SU-DHL-6 (cell line): ENCODE measurements around the gene MYO10.

Experiments
- H2AFZ ChIP-seq: fragments of 200-600 bp; sonication (generic); 2 replicates; pipeline ENCODE4 v1.6.1; 2014; ENCODE audit warnings: low read depth, mild to moderate bottlenecking, moderate library complexity, mixed read lengths, antibody characterized with exemption, low read length; ENCODE audit not compliant: severe bottlenecking
- H3F3A ChIP-seq: fragments of 200-600 bp; shearing (Covaris generic); 2 replicates; pipeline ENCODE4 v1.6.0; 2016; ENCODE audit warnings: antibody characterized with exemption, mild to moderate bottlenecking; ENCODE audit not compliant: insufficient read depth
- H3K27ac ChIP-seq: fragments of 200-600 bp; sonication (generic); 2 replicates; pipeline ENCODE4 v1.5.1; 2016; ENCODE audit warnings: low read depth, mild to moderate bottlenecking, low read length, moderate library complexity, mixed read lengths
- H3K27me3 ChIP-seq: fragments of 200-600 bp; sonication (generic), shearing (Covaris generic); 2 replicates; pipeline ENCODE4 v1.6.0; 2014; ENCODE audit warnings: mild to moderate bottlenecking, low read length
- H3K36me3 ChIP-seq: fragments of 200-600 bp; sonication (generic); 2 replicates; pipeline ENCODE4 v1.6.1; 2014; ENCODE audit warnings: mild to moderate bottlenecking, low read length, mixed read lengths
- H3K4me2 ChIP-seq: fragments of 300-600, 200-600 bp; shearing (Covaris generic), sonication (generic); 2 replicates; pipeline ENCODE4 v1.6.0; 2014; ENCODE audit warnings: low read length, low read depth, mild to moderate bottlenecking; ENCODE audit not compliant: poor library complexity, severe bottlenecking
- H3K4me3 ChIP-seq: fragments of 200-600 bp; sonication (generic); 2 replicates; pipeline ENCODE4 v1.5.1; 2014; ENCODE audit warnings: antibody characterized with exemption, low read length, mild to moderate bottlenecking, mixed read lengths; ENCODE audit not compliant: insufficient read depth, poor library complexity, severe bottlenecking
- H3K79me2 ChIP-seq: fragments of 200-600 bp; sonication (generic); 2 replicates; pipeline ENCODE4 v1.6.1; 2014; ENCODE audit warnings: mild to moderate bottlenecking, low read length, moderate library complexity; ENCODE audit not compliant: insufficient read depth
- H3K9ac ChIP-seq: fragments of 200-600 bp; sonication (generic); 2 replicates; pipeline ENCODE4 v1.7.0; 2014; ENCODE audit warnings: mild to moderate bottlenecking, low read length
- H3K9me2 ChIP-seq: fragments of 200-600 bp; sonication (generic); replicated peaks from 2 replicates; pipeline ENCODE4 v1.6.1; 2014; ENCODE audit warnings: low read length; ENCODE audit not compliant: insufficient read depth
- H3K9me3 ChIP-seq: fragments of 200-600 bp; sonication (generic); 2 replicates; pipeline ENCODE4 v1.6.1; 2014; ENCODE audit warnings: low read length, mixed read lengths; ENCODE audit not compliant: insufficient read depth
- H4K20me1 ChIP-seq: fragments of 200-600 bp; sonication (generic); 2 replicates; pipeline ENCODE4 v1.6.1; 2014; ENCODE audit warnings: low read depth, mild to moderate bottlenecking, antibody characterized with exemption, low read length, moderate library complexity, mixed read lengths
- CTCF ChIP-seq: fragments of 200-600 bp; sonication (generic); IDR thresholded peaks from one replicate; pipeline ENCODE4 v1.5.1; 2017; ENCODE audit warnings: antibody characterized with exemption, mild to moderate bottlenecking, low read length, moderate library complexity; ENCODE audit not compliant: insufficient read depth, poor library complexity, severe bottlenecking
- EZH2phosphoT487 ChIP-seq: fragments of 200-600 bp; sonication (generic), shearing (Covaris generic); conservative IDR thresholded peaks from 2 replicates; pipeline ENCODE4 v1.6.1; 2018; ENCODE audit warnings: mild to moderate bottlenecking, antibody characterized with exemption, low read length, moderate library complexity, mixed read lengths

MYO10 gene

GRCh38 chr5:16709691-16710433 lies 226.2 kb downstream of the MYO10 start:
- TF ChIP-seq EZH2phosphoT487 (no peak), CTCF (no peak)
- H3K9ac ChIP-seq: no peak overlapping the region
- no peak overlapping the region for H3K27ac ChIP-seq
- H3F3A ChIP-seq: no peaks in the 10 kb centered on the region
- no peaks in the 10 kb centered on the region for H3K9me2 ChIP-seq
- H3K79me2 ChIP-seq: no peaks in the 10 kb centered on the region
- no peaks in the 10 kb centered on the region for H4K20me1 ChIP-seq
- no peaks in the 10 kb centered on the region for H3K27me3 ChIP-seq
- no peak overlapping the region for H3K4me3 ChIP-seq
- H2AFZ ChIP-seq: no peak overlapping the region
- no peaks in the 10 kb centered on the region for H3K36me3 ChIP-seq
- no peaks in the 10 kb centered on the region for H3K9me3 ChIP-seq
- no peak overlapping the region for H3K4me2 ChIP-seq

GRCh38 chr5:16707869-16708192 lies 228.3 kb downstream of the MYO10 start:
- Histone ChIP-seq H3K4me3 (no peak overlapping the region), H3K9me3 (no peaks in the 10 kb centered on the region), H3K27ac (no peak overlapping the region), H3F3A (no peaks in the 10 kb centered on the region), H3K9ac (no peak overlapping the region), H3K27me3 (no peaks in the 10 kb centered on the region), H3K9me2 (no peaks in the 10 kb centered on the region), H3K4me2 (no peak overlapping the region), H3K36me3 (no peaks in the 10 kb centered on the region), H4K20me1 (no peaks in the 10 kb centered on the region), H3K79me2 (no peaks in the 10 kb centered on the region), H2AFZ (no peak overlapping the region)
- no peak for TF ChIP-seq CTCF
- TF ChIP-seq EZH2phosphoT487: no peak

- no peaks in the 10 kb centered on the region for H3K36me3 ChIP-seq
- H3K9ac ChIP-seq: no peak overlapping the region
- H3K4me2 ChIP-seq: no peak overlapping the region
- no peaks in the 10 kb centered on the region for H3F3A ChIP-seq
- H3K79me2 ChIP-seq: no peaks in the 10 kb centered on the region
- H3K9me2 ChIP-seq: no peaks in the 10 kb centered on the region
- H3K4me3 ChIP-seq: no peak overlapping the region
- H2AFZ ChIP-seq: no peak overlapping the region
- no peaks in the 10 kb centered on the region for H3K27me3 ChIP-seq
- H3K9me3 ChIP-seq: no peaks in the 10 kb centered on the region
- TF ChIP-seq CTCF (no peak), EZH2phosphoT487 (no peak)
- no peak overlapping the region for H3K27ac ChIP-seq
- H4K20me1 ChIP-seq: no peaks in the 10 kb centered on the region
Observed at GRCh38 chr5:16707168-16707868, 228.8 kb downstream of the MYO10 start.
